HG03378 (cell line): ENCODE measurements around the gene MYF6.
A peak's percentile ranks its signal among the peaks of the same experiment; 100 is the strongest.
"Not testable (repeated sequence)": the region's sequence is repeated elsewhere in the genome, so short reads cannot be mapped to it uniquely, and the experiment has no call there.

Experiments
- ATAC-seq: cut with Tn5 transposase; IDR thresholded peaks from one replicate; pipeline ENCODE4 v1.9.1; 2021; ENCODE audit warnings: mild to moderate bottlenecking, moderate library complexity; ENCODE audit not compliant: unreplicated experiment

The MYF6 gene

DNA sequence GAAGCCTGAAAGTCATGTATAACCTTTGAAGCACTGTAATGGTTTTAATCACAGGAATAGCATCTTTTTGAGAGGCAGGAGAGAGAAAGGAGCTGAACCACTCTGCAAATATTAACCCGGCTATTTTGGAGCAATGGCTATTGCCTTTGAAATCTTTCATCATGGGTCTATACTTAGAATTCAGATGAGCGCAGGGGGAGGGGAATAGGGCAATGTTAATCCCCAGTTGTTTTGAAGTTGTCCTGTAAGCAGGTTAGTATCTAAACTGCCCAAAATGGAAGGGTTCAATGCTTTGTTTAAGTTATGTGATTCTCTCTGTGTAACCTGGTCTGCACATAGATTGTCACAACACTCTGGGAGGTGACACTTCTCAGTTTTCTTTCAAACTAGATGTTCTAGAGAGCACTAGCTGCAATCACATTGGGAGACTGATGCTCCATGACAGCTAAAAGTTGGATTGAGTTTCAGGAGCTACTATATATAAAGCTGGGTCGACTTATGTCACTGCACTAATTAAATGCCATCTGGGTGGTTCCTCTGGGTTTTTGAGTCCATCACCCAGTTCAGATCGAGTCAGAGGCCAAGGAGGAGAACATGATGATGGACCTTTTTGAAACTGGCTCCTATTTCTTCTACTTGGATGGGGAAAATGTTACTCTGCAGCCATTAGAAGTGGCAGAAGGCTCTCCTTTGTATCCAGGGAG, at the start of gene MYF6:
Gene MYF6, plus strand, starts transcription at position 509 of the 704 bp plus-strand sequence. Its CDS starts 86 bp downstream, at position 595.
- ATAC-seq, result no peak

DNA sequence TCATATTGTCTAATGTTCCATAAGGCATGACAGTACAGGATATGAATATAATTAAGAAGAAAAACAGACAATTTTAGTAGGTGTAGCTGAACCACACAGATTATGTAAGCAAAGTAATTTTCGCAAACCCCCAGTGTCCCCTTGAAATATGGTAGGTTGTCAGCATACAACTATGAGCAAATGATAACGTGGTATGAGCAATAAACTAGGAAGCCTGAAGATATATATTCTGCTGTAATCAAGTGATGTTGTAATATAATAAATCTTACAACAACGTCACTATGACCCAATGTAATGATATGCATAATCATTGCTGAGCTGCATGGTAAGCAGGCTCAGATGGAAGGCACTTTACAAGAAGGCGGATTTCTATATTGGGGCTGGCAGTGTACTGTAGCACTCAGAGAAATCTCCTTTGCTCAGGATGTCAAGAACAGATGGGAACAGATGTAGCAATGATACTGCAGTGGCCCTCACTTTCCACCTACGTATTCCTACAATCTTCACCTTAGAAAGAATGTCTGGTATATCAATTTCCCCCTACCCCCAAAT, 47.8 kb upstream of the MYF6 start:
- no peak for ATAC-seq

DNA sequence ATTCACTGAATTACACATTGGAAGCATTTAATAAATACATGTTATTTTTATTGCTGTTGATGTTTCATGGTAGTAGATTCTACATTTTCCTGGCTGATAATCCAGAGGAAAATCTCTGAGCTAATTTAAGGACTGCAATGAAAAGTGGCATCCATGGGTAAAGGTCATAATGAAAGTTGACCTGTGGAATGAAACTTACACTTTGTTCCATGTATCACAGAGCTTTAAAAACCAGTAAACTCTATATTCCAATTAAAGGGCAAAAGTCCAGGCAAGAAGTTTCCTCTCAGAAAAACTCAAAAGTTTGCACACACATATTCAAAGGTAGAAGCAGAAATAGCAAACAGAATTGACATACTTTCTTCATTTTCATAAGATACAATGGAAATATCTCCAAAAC, 44.8 kb upstream of the MYF6 start:
- no peak for ATAC-seq

DNA sequence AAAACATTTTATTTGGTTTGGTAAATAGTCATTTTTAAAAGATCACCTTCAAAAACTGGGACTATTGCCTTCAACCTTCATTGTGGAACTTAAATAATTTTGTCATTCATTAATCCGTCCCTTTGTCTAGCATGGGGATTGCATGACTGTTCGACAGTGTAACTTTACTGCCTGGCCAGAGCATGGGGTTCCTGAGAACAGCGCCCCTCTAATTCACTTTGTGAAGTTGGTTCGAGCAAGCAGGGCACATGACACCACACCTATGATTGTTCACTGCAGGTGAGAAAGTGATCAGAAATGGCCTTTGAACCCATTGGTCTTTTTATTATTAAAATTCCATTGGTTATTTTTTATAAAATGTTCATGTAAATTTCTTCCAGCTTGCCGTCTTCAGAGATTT, 37.2 kb upstream of the MYF6 start:
- ATAC-seq, result no peak

DNA sequence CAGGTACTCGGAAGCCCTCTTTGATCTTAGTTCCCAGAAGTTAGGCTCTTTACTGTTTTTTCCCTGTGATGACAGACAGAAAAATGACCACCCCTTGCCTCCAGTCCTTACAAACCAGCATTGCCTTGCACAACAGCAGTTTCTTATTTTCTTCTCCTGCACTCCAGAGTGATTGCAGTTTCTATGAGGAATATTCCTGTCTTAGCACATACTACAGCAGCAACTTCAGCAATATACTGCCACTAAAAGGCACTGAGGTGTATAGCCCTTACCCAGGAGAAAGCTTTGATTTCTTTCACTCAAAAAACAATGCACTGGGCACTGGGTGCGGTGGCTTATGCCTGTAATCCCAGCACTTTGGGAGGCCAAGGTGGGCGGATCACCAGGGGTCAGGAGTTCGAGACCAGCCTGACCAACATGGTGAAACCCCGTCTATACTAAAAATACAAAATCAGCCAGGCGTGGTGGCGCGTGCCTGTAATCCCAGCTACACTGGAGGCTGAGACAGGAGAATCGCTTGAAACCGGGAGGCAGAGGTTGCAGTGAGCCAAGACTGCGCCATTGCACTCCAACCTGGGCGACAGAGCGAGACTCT, 31.3 kb upstream of the MYF6 start:
- ATAC-seq, result not testable (repeated sequence)

DNA sequence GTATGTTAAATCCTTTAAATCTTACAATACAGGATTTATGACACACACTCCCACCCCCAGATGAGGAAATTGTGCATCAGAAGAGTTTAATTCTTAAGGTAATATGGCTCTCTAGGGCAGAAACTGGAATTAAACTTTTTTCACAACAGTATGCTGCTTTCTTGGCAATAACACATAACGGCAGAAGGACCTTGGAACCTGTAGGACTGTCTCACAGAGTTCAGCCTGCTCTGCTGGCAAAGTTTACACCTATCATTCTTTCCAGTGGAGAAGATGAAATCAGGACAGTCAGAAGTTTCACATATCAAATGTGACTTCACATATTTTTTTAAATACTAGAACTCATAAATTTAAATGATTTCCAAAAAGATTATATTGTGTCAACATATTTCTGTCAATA, 30.6 kb upstream of the MYF6 start:
- ATAC-seq, result no peak

DNA sequence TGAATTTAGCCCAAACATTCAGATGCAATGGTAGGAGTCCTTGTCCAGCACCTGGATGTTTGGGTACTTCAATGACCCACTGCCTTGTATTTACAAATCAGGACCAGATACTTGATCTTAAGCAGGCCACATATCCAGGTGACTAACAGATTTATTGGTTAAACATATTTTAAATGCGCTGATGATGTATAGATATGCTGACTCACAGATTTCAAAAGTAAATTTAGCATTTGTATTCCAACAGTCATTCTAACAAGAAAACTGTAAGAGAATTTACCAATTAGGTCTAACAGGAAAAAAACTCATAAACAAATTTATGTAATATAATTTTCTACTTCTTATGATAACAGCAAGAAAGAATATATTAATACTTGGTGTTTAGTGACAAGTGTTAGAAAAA, 29.4 kb upstream of the MYF6 start:
- ATAC-seq, result no peak

DNA sequence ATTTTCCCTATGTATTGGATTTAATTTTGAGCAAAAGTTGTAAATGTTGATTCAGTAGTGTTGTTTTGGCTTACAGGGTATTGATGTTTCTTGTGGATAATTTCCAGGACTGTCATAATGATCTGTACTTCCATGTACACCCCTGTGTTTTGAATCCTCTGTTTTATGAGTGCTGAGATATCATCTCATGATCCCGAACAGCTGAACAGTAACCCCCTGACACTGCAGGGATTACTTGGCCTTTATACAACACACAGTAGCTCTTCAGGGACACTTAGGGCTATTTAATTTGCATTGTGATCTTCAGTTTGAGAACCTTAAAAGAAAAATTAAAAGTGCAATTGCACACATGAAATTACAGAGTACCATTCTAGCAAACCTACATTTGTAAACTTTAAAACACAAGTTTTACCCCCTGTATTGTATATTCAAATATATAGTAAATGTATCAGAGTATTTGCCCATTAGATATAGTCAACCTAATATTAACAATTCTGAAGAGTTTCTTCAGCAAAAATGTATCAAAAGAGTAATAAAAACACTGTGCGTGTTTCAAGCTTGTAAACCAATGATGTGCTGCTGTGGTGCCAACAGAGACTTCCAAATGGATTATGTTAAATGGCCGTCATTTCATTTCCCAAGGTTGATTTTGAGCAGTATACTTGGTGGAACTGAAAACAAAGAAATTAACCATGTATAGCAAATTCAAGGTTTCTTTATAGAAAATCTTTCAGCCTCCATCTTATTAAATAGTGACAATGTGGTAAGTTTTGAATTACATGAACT, 27.9 kb upstream of the MYF6 start:
- ATAC-seq, result no peak

DNA sequence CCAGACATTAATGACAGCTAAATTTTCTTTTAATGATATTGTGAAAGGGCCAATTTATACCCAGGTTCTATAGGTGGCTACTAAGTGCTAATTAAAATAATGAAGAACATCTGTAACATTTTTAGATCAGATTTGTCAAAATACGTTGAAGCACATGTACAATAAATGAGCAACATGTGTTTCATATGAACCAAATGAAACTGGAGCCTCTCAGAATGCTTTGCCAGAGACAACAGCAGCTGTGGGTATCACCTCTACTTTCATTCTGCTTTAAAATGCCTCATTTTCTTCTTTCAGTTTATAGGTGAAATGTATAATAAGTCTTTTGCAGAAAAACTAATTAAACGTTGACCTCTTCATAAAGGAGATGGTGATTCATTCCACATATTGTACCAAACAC, 26.1 kb upstream of the MYF6 start:
- no peak for ATAC-seq

DNA sequence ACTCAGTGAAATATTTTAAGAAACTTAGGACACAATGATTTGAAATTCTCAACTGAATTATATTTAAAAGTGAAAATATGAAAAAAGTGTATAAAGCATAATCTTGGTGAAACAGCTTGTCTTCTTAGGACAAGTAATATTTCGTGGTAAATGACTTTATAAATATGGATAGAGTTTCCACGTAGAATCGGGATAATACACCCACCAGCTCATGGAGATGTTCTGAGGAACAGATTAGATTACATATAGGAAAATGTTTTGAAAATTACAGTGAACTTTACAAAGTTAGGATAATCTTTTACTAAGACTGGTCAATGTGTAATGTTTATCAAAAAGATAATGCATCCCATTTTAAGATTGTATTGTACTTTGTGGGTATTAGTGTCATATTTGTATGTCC, 25.6 kb upstream of the MYF6 start:
- no peak for ATAC-seq

DNA sequence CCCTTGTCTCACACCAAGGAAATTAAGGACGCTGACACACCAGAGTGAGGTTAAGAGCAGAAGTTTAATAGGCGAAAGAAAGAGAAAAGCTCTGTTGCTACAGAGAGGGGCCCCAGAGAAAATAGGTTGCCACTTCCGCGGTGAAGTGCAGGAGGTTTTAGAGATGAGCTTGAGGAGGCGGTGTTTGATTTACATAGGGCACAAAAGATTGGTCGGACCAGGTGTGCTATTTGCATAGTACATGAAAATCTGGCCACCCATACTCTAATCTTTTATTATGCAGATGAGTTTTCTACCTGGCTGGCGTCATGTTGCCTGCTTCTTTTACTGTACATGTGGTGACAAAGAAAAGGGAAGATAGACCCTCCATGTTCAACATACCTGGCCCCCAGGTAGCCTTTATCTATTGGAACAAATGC, 23.3 kb upstream of the MYF6 start:
- ATAC-seq, result no peak

DNA sequence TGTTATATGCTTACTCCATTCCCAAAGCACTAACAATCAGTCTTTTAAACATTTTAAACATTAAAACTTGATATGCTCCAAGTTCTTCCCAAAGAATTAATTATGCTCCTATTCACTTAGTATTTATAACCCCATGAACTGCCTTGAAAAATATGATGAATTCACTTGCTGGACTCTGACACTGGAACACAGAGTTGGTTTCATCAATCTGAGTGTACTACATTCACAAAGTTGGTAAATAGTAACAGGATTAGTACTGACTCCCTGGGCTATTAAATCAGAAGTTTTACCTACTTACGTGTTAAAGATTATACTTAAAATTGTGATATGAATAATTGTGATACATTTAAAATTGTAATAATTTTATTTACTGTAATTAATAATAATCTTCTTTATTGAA, 17.3 kb upstream of the MYF6 start:
- no peak for ATAC-seq

DNA sequence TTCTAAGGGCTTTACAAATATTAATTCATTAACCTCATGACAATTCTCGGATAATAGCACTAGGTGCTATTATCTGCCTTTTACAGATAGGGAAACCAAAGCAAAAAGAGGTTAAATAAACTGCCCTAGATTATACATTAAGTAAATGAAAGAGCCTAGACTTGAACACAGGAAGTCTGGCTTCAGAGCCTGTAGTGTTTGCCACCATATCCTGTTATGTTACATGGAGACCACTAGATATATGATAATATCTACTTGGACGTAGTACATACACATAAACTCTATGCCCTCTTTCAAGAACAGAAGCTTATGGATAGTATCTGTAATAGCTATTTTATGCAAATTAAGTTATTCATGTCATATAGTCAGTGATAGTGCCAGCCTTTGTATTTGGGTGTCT, 16.9 kb upstream of the MYF6 start:
- ATAC-seq, result no peak

DNA sequence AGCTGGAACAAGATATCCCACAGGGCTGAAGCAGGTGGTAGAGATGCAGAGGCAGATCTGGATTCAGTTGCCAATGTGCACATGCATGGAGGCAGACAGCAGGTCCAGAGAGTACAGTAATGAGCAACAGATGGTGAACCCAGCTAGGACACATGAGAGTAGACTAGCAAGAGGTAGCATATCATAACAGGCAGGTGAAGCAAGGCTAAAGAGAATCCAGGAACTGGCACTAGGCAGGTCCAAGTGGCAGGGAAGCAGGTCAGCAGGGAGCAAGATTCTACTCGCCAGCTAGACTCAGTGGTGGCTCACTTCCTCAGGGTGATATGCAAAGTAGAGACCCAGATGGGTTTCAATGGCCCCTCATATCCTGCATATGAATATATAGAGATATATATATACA, 15.3 kb upstream of the MYF6 start:
- ATAC-seq, result no peak

DNA sequence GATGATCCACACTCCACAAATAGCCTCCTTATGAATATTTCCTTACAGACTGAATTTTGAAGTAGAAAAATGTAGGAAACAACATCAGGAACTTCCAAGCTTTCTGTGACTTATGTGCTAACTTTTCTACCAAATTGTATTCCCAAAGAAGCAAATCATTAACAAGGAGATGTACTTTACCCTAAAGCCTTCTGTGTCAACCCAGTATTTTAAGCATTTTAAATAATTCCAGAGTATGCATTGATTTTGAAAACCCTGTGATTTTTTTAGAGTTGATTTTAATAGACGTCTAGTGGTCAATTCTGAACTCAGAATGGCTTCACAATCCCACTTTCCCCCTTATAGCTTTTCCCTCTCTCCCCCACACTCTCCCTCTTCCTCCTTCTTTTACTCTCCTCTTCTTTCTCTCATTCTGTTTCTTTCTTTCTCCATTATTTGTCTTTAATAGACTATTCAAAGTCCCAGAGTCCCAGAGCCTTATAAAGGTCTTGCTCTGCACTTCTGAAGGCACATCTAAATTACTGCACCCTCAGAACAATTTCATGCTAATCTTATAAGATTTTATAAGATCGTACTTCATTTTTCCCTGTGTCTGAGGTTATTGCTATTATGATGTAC, 10.1 kb upstream of the MYF6 start:
- ATAC-seq, result no peak

DNA sequence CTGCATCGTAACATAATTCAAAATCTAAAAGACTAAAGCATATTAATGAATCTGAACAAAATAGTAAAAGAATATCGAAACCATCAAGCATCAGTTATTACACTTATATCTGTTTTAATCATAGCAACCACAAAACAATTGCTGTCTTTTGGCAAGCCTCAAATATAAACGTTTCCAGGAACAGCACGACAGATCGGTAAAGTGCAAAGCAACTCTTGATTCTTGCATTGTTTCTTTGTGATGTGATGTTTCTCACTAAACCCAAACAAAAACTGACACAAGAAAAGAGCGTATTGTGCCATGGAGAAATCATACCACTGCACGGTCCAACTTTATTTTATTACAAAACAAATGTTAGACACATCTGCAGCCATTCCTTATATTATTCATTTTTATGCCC, 9.2 kb upstream of the MYF6 start:
- ATAC-seq, result no peak

DNA sequence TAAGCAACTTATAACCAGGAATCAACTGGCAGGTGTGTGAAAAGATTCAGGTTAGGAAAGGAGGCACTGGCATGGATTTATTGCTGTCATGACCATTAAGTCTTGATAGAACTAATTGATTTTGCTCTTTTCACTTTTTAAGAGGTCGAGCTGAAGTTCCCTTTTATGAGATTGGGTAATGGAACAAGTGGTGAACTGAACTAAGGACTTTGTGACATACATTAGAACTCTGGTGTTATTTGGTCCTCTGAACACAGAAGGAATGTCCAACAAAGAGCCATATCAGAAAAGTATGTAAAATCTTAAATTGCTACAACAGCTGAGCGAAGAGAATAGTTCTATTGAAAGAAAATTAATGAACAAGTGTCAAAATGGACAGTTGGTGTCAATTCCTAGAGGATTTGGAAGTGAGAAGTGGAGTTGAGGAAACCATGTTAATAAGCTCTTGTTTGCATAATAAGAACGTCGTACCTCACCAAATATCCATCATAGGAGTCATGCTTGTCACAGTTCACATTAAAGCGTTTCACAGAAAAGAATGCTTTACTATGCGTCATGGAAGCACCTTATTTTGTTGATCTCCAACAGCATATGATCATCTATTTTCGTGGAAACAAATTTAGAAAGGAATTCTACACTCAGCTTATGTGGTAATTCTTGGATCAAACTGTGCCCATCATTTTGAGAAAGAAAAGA, 8.4 kb upstream of the MYF6 start:
- no peak for ATAC-seq

DNA sequence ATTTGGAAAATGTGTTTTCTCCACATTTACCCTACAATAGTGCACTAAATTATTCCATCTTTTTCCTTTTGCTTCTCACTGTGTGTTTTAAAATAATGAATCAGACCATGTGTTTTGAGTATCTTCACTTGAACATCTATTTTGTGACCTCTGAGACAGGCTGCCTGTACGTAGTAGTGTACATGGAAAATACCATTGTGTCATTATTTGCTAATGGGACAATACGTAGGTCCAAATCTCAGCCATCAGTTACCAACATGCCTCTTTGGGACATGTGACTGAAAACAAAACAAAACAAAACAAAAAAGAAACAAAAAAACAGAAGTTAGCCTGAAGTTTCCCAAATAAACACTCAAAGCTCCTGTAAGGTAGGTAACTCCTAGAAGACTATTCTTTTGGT, 7.1 kb upstream of the MYF6 start:
- peak; percentile 34 for ATAC-seq

DNA sequence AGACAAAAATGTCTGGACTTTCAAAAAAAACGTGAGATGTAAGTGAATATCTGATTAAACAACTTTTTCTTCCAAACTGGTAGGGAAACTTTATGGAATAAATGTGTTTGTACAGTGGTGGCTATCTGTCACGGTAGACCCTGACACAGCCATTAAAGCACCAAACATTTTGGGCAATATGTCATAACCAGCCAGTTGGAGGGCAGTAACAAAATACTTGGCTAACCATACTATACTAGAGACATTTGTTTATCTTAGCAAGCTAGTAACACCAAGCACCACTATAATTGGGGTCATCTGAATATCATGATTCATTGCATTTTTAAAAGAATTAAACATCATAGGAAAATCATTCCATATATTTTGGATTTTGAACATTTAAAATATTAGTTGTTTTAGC, 6.0 kb upstream of the MYF6 start:
- ATAC-seq, result no peak

DNA sequence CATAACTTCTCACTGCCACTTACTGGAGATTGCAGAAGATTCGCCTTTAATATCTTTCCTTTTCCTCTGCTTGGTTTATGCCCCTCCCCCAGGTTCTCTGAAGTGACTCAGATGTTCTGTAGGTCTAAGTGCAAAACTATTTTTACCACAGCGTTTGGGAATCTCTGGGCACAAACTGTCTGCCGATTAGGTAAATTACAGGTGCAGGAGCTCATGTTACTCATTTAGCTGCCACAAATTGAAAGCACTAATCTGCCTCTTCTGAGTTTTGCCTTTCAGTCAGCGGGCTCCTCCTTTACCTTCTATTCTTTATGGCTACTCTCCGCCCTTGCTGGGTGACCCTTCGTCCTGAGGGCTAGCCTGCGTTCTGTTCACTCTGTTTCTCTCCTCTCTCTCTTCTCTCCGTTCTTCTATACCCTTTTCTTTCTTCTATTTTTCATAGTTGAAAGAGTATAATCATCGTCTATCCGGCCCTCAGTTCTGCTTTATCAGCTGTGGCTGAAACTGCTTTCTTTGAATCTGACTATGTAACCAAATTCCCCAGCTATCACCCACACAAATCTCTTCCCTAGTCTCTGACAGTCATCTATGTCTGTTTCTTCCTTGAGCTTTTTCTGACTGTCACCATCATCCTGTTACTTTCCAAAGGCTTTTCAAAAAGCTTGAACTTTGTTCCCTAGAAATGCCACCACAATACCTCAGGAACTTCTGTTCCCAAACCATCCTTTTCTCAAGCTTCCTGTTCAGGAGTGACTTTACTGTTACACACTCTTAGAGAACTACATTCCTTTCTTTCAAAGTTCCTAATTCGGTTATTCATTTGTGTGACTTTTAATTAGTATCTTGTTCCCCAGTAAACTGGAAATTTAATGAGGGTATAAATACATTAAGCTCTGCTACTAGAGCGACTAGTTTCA, 4.3 kb upstream of the MYF6 start:
- peak; percentile 83 for ATAC-seq
